Measurements from ENCODE around the gene AGPAT3.
"Not testable (repeated sequence)": the region's sequence is repeated elsewhere in the genome, so short reads cannot be mapped to it uniquely, and the experiment has no call there.

The AGPAT3 gene

DNA sequence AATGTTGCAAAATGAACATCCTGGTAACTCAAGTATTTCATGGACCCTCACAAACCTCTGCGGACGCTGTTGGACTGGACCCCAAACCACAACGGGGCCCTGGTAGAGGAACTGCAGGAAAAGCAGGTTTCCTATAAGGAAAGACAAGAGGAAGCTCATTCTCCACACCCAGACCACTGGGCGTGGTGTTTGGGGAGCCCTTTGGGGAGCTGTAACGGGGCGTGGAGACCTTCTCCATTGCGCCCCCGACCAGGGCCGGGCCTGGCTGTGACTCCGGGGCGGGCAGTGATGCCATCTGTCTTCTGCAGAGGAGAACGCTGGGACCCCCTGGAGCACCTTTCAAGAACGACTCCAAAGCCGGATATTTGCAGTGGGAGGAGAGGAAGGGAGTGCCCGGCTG, 30.0 kb upstream of the AGPAT3 start:
- DNase-seq: no peak

DNA sequence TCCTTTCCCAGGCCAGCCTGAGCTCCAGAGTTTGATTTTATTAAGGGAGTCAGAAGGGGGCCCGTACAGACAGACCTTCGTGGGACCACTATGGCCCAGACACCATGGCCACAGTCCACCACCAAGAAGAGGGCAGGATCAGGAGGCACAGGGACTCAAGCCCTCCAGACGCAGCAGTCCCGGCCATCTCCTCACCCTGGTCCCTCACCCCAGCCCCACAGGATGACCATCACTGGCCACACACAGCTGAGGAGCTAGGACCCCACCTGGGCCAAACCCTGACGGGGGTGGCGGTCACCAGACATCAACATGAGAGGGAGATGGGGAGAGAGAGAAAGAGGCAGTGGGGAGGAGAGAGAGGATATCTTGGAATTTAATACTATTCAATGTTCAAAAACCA, 29.2 kb upstream of the AGPAT3 start:
- DNase-seq: no peak

- no peak for DNase-seq
Measured at GRCh38 chr21:43836616-43837015, 28.4 kb upstream of the AGPAT3 start.

- no peak for DNase-seq
Measured at GRCh38 chr21:43840259-43840658, 24.8 kb upstream of the AGPAT3 start.

- no peak for DNase-seq
Measured at GRCh38 chr21:43842742-43843141, 22.3 kb upstream of the AGPAT3 start.

GRCh38 chr21:43844906-43845305, 20.1 kb upstream of the AGPAT3 start:
- DNase-seq: not testable (repeated sequence)

- DNase-seq: no peak
Measured at GRCh38 chr21:43845386-43845785, 19.6 kb upstream of the AGPAT3 start.

- no peak for DNase-seq
Measured at GRCh38 chr21:43846430-43846829, 18.6 kb upstream of the AGPAT3 start.

DNA sequence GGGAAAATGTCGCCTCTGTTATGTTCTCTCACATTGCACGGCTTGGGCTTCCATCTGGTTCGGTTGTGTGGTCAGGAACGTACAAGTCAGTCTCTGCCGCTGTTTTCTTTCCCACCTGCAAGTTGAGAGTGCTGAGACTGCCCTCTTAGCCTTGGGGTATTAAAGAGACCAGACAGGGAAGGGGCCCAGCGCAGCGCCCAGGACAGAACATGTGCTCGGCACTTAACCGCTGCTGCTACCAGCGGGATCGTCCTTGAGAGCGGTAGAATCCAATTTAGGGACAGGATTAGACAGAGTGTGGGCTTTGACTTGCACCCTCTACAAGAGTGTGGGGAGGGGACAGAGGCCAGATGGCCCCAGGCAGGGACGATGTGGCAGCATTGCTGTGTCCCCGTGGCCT, 17.7 kb upstream of the AGPAT3 start:
- no peak for DNase-seq

DNA sequence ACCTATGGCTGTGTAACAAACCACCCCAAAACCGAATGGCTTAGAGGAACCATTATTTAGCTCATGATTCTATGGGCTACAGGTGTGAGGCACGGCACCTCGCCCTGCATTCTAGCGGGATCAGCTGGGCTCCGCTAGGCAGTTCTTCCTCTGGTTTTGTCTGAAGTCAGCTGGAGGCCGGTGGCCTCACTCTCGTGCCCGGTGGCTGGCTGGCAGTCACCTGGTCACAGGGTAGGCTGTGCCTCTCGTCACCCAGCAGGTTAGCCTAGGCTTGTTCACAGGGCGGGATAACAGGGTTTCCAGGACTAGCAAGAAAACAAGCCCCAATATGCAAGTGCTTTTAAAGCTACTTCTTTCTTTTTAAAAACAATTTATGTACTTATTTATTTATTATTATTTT, 16.3 kb upstream of the AGPAT3 start:
- DNase-seq: no peak

GRCh38 chr21:43849532-43850299, 15.3 kb upstream of the AGPAT3 start:
- DNase-seq: no peak

- no peak for DNase-seq
Measured at GRCh38 chr21:43850728-43851295, 14.2 kb upstream of the AGPAT3 start.

GRCh38 chr21:43851593-43851992, 13.4 kb upstream of the AGPAT3 start:
- DNase-seq: no peak

GRCh38 chr21:43853851-43854772, 10.9 kb upstream of the AGPAT3 start:
- DNase-seq: no peak

- DNase-seq: peak; percentile 70
Measured at GRCh38 chr21:43854773-43855633, 10.0 kb upstream of the AGPAT3 start.

- no peak for DNase-seq
Measured at GRCh38 chr21:43855955-43856354, 9.1 kb upstream of the AGPAT3 start.

- DNase-seq: no peak
Measured at GRCh38 chr21:43858806-43859648, 6.0 kb upstream of the AGPAT3 start.

DNA sequence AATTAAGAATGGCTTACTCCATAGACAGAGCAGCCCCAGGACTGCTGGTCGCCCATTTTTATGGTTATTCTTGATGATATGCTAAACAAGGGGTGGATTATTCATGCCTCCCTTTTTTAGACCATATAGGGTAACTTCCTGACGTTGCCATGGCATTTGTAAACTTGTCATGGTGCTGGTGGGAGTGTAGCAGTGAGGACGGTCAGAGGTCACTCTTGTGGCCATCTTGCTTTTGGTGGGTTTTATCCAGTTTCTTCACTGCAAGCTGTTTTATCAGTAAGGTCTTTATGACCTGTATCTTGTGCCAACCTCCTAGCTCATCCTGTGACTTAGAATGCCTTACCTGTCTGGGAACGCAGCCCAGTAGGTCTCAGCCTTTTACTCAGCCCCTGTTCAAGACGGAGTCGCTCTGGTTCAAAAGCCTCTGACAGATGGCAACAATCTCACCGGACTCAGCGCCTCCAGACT, 5.2 kb upstream of the AGPAT3 start:
- no peak for DNase-seq

GRCh38 chr21:43861706-43862105, 3.3 kb upstream of the AGPAT3 start:
- DNase-seq: no peak

DNA sequence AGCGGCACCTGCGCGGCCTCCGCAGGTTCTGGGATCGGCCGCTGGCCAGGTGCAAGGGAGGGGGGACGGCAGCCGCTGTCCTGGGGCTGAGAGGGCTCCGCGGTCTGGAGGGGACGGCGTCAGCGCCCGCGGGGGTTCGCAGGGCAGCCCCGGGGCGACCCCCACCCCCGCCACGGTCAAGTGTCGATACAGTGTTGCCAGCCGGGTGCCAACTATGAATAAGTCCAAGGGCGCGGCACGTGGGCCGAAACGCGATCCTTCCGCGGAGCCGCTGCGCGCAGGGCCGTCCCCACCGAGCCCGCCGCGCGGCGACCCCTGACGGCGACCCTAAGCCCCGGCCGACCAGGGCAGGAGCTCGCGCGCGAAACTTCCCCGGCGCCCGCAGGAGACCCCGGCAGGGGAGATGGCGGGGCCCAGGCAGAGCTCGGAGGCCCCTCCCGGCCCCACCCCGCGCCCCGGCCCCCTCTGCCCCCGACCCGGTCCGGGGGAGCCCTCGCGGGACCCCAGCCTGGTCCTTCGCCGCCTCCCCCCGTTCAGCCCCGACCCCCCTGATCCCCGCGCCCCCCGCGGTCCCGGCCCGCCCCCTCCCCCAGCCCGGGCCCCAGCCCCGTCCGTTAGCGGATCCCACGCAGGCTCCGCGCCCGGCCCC, 586 bp upstream of the AGPAT3 start:
- DNase-seq: peak; percentile 61

All from activated CD4-positive, alpha-beta T cell treated with anti-CD3 and anti-CD28 coated beads for 48 hours (primary cell).